GM12878 (cell line): ENCODE results near the gene SCLY. TPM values are rescaled to one million over a fixed set of nuclear protein-coding genes. Genes with fewer than 3 reads are reported as not detected.
"Not testable (repeated sequence)": the region's sequence is repeated elsewhere in the genome, so short reads cannot be mapped to it uniquely, and the experiment has no call there.

Source experiments
- ATAC-seq: fragments of 200-7000 bp; cut with Tn5 transposase; 3 replicates; pipeline ENCODE4 v1.9.1; 2020; ENCODE audit warnings: mild to moderate bottlenecking, moderate library complexity
- BruUV-seq: library from RNA; stranded (reverse); fragments of 400-500 nt; replicated peaks from 2 replicates; lab custom pipeline; 2021; lab: Mats Ljungman, UMichigan
- CTCF ChIA-PET: fragments of 300-600 bp; sonication (Branson Sonifier 250); formaldehyde crosslinking; extraction: SDS; loops from one replicate; lab custom pipeline; 2021; ENCODE audit warnings: inconsistent platforms; lab: Yijun Ruan, JAX
- POLR2A ChIA-PET: fragments of 350-600 bp; formaldehyde crosslinking; extraction: SDS; loops from one replicate; lab custom pipeline; 2021; ENCODE audit warnings: inconsistent platforms; lab: Charles Lee
- RAD21 ChIA-PET: fragments of 300-600 bp; sonication (Branson Sonifier 250); formaldehyde crosslinking; loops from one replicate; lab custom pipeline; 2023; ENCODE audit warnings: antibody characterized with exemption; ENCODE audit not compliant: unreplicated experiment; lab: Charles Lee
- SMC1A ChIA-PET: fragments of 300-600 bp; sonication (Branson Sonifier 250); formaldehyde crosslinking; loops from one replicate; lab custom pipeline; 2023; ENCODE audit not compliant: unreplicated experiment, uncharacterized antibody; lab: Charles Lee
- DNase-seq: peaks from one replicate; pipeline ENCODE4 v3.0.0-alpha.2; 2011; ENCODE audit warnings: low read depth, low spot score
- FAIRE-seq: peaks from 3 replicates; lab custom pipeline; 2011; peaks lifted over from hg19 to GRCh38; lab: Jason Lieb, UNC
- H2AFZ ChIP-seq: 2 replicates; pipeline ENCODE4 v1.6.0; 2011; ENCODE audit warnings: low read depth, low read length, control low read depth; ENCODE audit not compliant: control insufficient read depth
- H3K27ac ChIP-seq: 2 replicates; pipeline ENCODE4 v1.5.1; 2011; ENCODE audit warnings: control low read depth; ENCODE audit not compliant: control insufficient read depth, insufficient read depth
- H3K27me3 ChIP-seq, 2 experiments: replicated peaks in 1 of 2; 2 replicates each; pipeline versions ENCODE4 v1.6.0 to v1.6.1; 2011; ENCODE audit warnings: low read length in 1 of 2; ENCODE audit not compliant: control insufficient read depth in 2 of 2, insufficient read depth in 2 of 2
- H3K36me3 ChIP-seq, 2 experiments: 2 replicates each; pipeline ENCODE4 v1.5.1; 2011; ENCODE audit warnings: low read length in 1 of 2; ENCODE audit not compliant: control insufficient read depth in 2 of 2, insufficient read depth in 2 of 2
- H3K4me1 ChIP-seq: 2 replicates; pipeline ENCODE4 v1.6.1; 2011; ENCODE audit warnings: mild to moderate bottlenecking, low read length, moderate library complexity, mixed read lengths; ENCODE audit not compliant: control insufficient read depth, insufficient read depth
- H3K4me2 ChIP-seq: 2 replicates; pipeline ENCODE4 v1.6.0; 2011; ENCODE audit warnings: control low read depth; ENCODE audit not compliant: control insufficient read depth, insufficient read depth
- H3K4me3 ChIP-seq: fragments of 200-600 bp; sonication (generic); 2 replicates; pipeline ENCODE4 v1.5.1; 2016
- H3K79me2 ChIP-seq: 2 replicates; pipeline ENCODE4 v1.6.0; 2011; ENCODE audit warnings: low read length; ENCODE audit not compliant: control insufficient read depth, insufficient read depth
- H3K9ac ChIP-seq: 2 replicates; pipeline ENCODE4 v1.8.0; 2011; ENCODE audit warnings: low read length, control low read depth, mixed read lengths; ENCODE audit not compliant: control insufficient read depth, insufficient read depth
- H3K9me3 ChIP-seq: replicated peaks from 3 replicates; pipeline ENCODE4 v1.5.1; 2011; ENCODE audit warnings: mild to moderate bottlenecking, low read length; ENCODE audit not compliant: control insufficient read depth, insufficient read depth
- H4K20me1 ChIP-seq: 2 replicates; pipeline ENCODE4 v1.6.0; 2011; ENCODE audit not compliant: control insufficient read depth, insufficient read depth
- BCL3 ChIP-seq: IDR thresholded peaks from 2 replicates; pipeline ENCODE4 v1.6.1; 2011; ENCODE audit warnings: borderline replicate concordance, low read depth, mild to moderate bottlenecking, moderate library complexity, low read length; ENCODE audit not compliant: insufficient read depth, poor library complexity, severe bottlenecking
- YY1 ChIP-seq: IDR thresholded peaks from 2 replicates; pipeline ENCODE4 v1.6.1; 2011; ENCODE audit warnings: low read depth, mild to moderate bottlenecking, low read length
- ZNF217 ChIP-seq: fragments of 450-650 bp; IDR thresholded peaks from 2 replicates; pipeline ENCODE4 v1.6.1; 2017; ENCODE audit warnings: antibody characterized with exemption, mild to moderate bottlenecking
- WGBS: methylation state at CpG from one replicate; pipeline ENCODE4 v1.1.6; 2016; ENCODE audit warnings: low lambda C conversion rate; ENCODE audit not compliant: insufficient replicate concordance, insufficient coverage; ENCODE audit errors: missing lambda C conversion rate; 5-methylcytosine and 5-hydroxymethylcytosine counted together
- in situ Hi-C: fragments of 300-500 bp; cut with MboI; formaldehyde crosslinking; loops from 9 replicates; pipeline ENCODE4 v1.14.3; 2018; ENCODE audit warnings: mixed read lengths
- intact Hi-C: fragments of 100-400 bp; cut with micrococcal nuclease; formaldehyde crosslinking; loops from one replicate; pipeline ENCODE4 v1.14.2; 2022; ENCODE audit not compliant: unreplicated experiment
- polyA plus RNA-seq, 11 experiments: library from polyadenylated mRNA; depleted of rRNA in 4 of 11; unstranded in 6 of 11; stranded (reverse) in 5 of 11; fragments of >200 nt; fragmentation: Nextera tagmentation in 4 of 11; fragmentation: Illumina TruSeq in 1 of 11; extraction: Ambion mirVana in 4 of 11; extraction: Trizol in 1 of 11; gene quantifications; 1 replicate in 1 of 11; 2 replicates in 10 of 11; pipeline versions ENCODE4 v1.2.1 to v1.2.3, GENCODE V29; 2011 to 2016; ENCODE audit warnings: inconsistent platforms in 2 of 11, missing spikeins in 2 of 11, low read depth in 1 of 11
- total RNA-seq, 4 experiments: library from RNA; depleted of rRNA in 3 of 4; stranded (reverse); fragments of >200 nt in 3 of 4; fragmentation: Illumina TruSeq in 1 of 4; extraction: Trizol in 1 of 4; gene quantifications; 2 replicates each; pipeline versions ENCODE4 v1.2.1 to v1.2.3, GENCODE V29; 2013 to 2021
- TF ChIP-seq, protein P1 (sequence below): fragments of 150-350 bp; IDR thresholded peaks from 2 replicates; pipeline ENCODE4 v1.6.1; 2016; ENCODE audit warnings: low read depth, low read length

SCLY gene
- total and polyA plus RNA-seq, 10 of the 15 experiments (the other 5 are each of a cell fraction or from before 2014, with no cell fraction given): 3.3 to 49.1 (median 32.3) TPM

- TF ChIP-seq BCL3: no peak
- TF ChIP-seq, all 136 proteins: peak for 0
Observed at GRCh38 chr2:238114331-238114841, 53.6 kb downstream of the SCLY start (continued).

DNA sequence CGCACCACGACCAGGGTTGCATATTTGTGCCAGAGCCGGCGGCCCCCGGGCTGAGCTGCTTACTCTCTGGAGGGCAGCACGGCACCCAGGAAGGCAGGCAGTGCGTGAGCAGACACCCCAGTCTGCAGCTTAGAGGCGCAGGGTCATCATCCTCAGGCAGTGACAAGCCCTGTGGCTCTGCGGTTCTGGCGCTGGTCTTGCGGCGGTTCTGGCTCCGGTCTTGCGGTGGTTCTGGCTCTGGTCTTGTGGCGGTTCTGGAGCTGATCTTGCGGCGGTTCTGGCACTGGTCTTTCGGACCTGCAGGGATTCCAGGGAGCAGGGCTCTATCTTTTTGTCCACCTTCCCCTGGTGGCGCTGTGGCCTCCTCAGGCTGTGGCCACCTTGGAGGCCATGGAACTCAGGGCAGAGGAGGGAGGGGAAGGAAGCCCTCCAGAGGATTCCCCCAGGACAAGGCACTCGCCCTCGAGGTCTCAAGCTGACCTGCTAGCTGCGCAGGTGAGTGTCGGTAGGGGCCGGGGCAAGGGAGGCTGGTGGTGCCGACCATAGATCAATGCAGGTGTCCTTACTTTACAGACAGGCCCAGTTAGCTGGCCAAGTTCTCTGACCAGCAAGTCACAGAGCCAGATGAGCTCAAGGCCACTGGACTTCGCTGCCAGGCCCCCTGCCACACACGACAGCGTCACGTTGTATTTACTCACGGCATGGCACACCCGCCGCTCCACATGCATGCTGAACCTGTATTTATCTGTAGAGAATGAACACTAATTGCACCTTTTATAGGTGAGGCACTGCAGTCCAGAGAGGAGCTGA is 54.3 kb downstream of the SCLY start:
- SMC1A ChIA-PET: no interaction called here
- in situ Hi-C loops (no loop called here), intact Hi-C loops (no loop called here)
- H3K4me2 ChIP-seq: no peak overlapping the region
- RAD21 ChIA-PET: no interaction called here
- H3K4me3 ChIP-seq: no peak overlapping the region
- 68% methylated on average over 31 of the region's 32 CpGs for WGBS
- H2AFZ ChIP-seq: no peak overlapping the region
- BruUV-seq: no TSS peak
- no peak for DNase-seq
- no peaks in the 10 kb centered on the region for H3K4me1 ChIP-seq
- H3K9me3 ChIP-seq: no peaks in the 10 kb centered on the region; the same call in 2 of the 3 replicates
- ATAC-seq: no peak
- H3K9ac ChIP-seq: no peak overlapping the region
- POLR2A ChIA-PET: no interaction called here
- CTCF ChIA-PET: no interaction called here
- H3K27me3 ChIP-seq: no peaks in the 10 kb centered on the region
- H4K20me1 ChIP-seq: no peaks in the 10 kb centered on the region
- FAIRE-seq: no peak
- no peak overlapping the region for H3K27ac ChIP-seq
- no peaks in the 10 kb centered on the region for H3K36me3 ChIP-seq
- TF ChIP-seq YY1 (no peak), ZNF217 (no peak)
- TF ChIP-seq, protein P1, sequence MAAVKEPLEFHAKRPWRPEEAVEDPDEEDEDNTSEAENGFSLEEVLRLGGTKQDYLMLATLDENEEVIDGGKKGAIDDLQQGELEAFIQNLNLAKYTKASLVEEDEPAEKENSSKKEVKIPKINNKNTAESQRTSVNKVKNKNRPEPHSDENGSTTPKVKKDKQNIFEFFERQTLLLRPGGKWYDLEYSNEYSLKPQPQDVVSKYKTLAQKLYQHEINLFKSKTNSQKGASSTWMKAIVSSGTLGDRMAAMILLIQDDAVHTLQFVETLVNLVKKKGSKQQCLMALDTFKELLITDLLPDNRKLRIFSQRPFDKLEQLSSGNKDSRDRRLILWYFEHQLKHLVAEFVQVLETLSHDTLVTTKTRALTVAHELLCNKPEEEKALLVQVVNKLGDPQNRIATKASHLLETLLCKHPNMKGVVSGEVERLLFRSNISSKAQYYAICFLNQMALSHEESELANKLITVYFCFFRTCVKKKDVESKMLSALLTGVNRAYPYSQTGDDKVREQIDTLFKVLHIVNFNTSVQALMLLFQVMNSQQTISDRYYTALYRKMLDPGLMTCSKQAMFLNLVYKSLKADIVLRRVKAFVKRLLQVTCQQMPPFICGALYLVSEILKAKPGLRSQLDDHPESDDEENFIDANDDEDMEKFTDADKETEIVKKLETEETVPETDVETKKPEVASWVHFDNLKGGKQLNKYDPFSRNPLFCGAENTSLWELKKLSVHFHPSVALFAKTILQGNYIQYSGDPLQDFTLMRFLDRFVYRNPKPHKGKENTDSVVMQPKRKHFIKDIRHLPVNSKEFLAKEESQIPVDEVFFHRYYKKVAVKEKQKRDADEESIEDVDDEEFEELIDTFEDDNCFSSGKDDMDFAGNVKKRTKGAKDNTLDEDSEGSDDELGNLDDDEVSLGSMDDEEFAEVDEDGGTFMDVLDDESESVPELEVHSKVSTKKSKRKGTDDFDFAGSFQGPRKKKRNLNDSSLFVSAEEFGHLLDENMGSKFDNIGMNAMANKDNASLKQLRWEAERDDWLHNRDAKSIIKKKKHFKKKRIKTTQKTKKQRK: no peak
- no peaks in the 10 kb centered on the region for H3K79me2 ChIP-seq

GRCh38 chr2:238115709-238116108 is 54.9 kb downstream of the SCLY start:
- FAIRE-seq, RAD21 ChIA-PET, in situ Hi-C loops, intact Hi-C loops, H3K9me3 ChIP-seq, H3K4me1 ChIP-seq, H3K79me2 ChIP-seq, ATAC-seq, H3K4me2 ChIP-seq, SMC1A ChIA-PET, BruUV-seq, H3K36me3 ChIP-seq, H3K27ac ChIP-seq, H2AFZ ChIP-seq, H3K27me3 ChIP-seq, H4K20me1 ChIP-seq, H3K9ac ChIP-seq, DNase-seq, CTCF ChIA-PET, POLR2A ChIA-PET, H3K4me3 ChIP-seq: not testable (repeated sequence)
- 67% methylated on average over 12 of the region's 12 CpGs for WGBS
